SK-N-SH (cell line): ENCODE measurements around the gene SNN. TPM values are rescaled to one million over a fixed set of nuclear protein-coding genes. Genes with fewer than 3 reads are reported as not detected.

Source experiments
- CTCF ChIA-PET: fragments of 300-600, 350-600 bp; formaldehyde crosslinking; extraction: SDS; loops from one replicate; lab custom pipeline; 2021; lab: Yijun Ruan, JAX
- POLR2A ChIA-PET: fragments of 350-600 bp; sonication (Branson Sonifier 250); formaldehyde crosslinking; extraction: SDS; loops from one replicate; lab custom pipeline; 2020; ENCODE audit warnings: antibody characterized with exemption, inconsistent platforms; lab: Yijun Ruan, JAX
- DNase-seq: peaks from one replicate; pipeline ENCODE4 v3.0.0; 2012
- H2AFZ ChIP-seq: fragments of 200-600 bp; sonication (generic); 2 replicates; pipeline ENCODE4 v1.8.1; 2016; ENCODE audit warnings: antibody characterized with exemption, mild to moderate bottlenecking, low read depth
- H3F3A ChIP-seq: fragments of 200-600 bp; sonication (generic); replicated peaks from 2 replicates; pipeline ENCODE3; 2016; ENCODE audit warnings: antibody characterized with exemption, mild to moderate bottlenecking; ENCODE audit not compliant: insufficient read depth
- H3K27ac ChIP-seq, 2 experiments: fragments of 200-500 bp in 1 of 2; fragments of 200-600 bp in 1 of 2; sonication (Bioruptor generic) in 1 of 2; sonication (generic), shearing (Covaris generic) in 1 of 2; 2 replicates each; pipeline versions ENCODE4 v1.5.1 to v1.6.1; 2014 to 2016; ENCODE audit warnings: low read depth in 2 of 2, inconsistent platforms in 1 of 2, low read length in 1 of 2, mild to moderate bottlenecking in 1 of 2, mixed read lengths in 1 of 2
- H3K27me3 ChIP-seq: fragments of 200-600 bp; sonication (generic), shearing (Covaris generic); 2 replicates; pipeline ENCODE4 v1.6.1; 2016; ENCODE audit warnings: mixed run types; ENCODE audit not compliant: insufficient read depth
- H3K36me3 ChIP-seq, 2 experiments: fragments of 200-500 bp in 1 of 2; fragments of 200-600 bp in 1 of 2; sonication (Bioruptor generic) in 1 of 2; sonication (generic) in 1 of 2; replicated peaks in 1 of 2; 2 replicates each; pipeline versions ENCODE3 to v1.5.1; 2014 to 2016; ENCODE audit warnings: low read length in 1 of 2, mild to moderate bottlenecking in 1 of 2; ENCODE audit not compliant: insufficient read depth in 2 of 2, control insufficient read depth in 1 of 2
- H3K4me1 ChIP-seq, 2 experiments: fragments of 200-500 bp in 1 of 2; fragments of 200-600 bp in 1 of 2; sonication (Bioruptor generic) in 1 of 2; sonication (generic), shearing (Covaris generic) in 1 of 2; 2 replicates each; pipeline versions ENCODE4 v1.5.1 to v1.6.1; 2014 to 2016; ENCODE audit warnings: low read depth in 1 of 2, low read length in 1 of 2, mixed run types in 1 of 2; ENCODE audit not compliant: insufficient read depth in 2 of 2, control insufficient read depth in 1 of 2
- H3K4me2 ChIP-seq: fragments of 200-600 bp; sonication (generic), shearing (Covaris generic); 2 replicates; pipeline ENCODE4 v1.6.1; 2017; ENCODE audit warnings: mixed run types
- H3K4me3 ChIP-seq, 2 experiments: fragments of 200-500 bp in 1 of 2; fragments of 200-600 bp in 1 of 2; sonication (Bioruptor generic) in 1 of 2; sonication (generic), shearing (Covaris generic) in 1 of 2; 2 replicates each; pipeline versions ENCODE4 v1.5.1 to v1.8.1; 2014 to 2016; ENCODE audit warnings: low read depth in 2 of 2, inconsistent platforms in 1 of 2, low read length in 1 of 2, mild to moderate bottlenecking in 1 of 2, mixed read lengths in 1 of 2, moderate library complexity in 1 of 2
- H3K79me2 ChIP-seq: fragments of 200-600 bp; sonication (generic); 2 replicates; pipeline ENCODE4 v1.8.1; 2017; ENCODE audit warnings: mild to moderate bottlenecking; ENCODE audit not compliant: insufficient read depth
- H3K9ac ChIP-seq: fragments of 200-600 bp; sonication (generic); 2 replicates; pipeline ENCODE4 v1.6.1; 2017; ENCODE audit warnings: mixed run types
- H3K9me2 ChIP-seq: fragments of 200-600 bp; sonication (generic); 2 replicates; pipeline ENCODE4 v1.6.1; 2017; ENCODE audit warnings: mixed run types
- H3K9me3 ChIP-seq: fragments of 200-600 bp; sonication (generic); 2 replicates; pipeline ENCODE4 v1.6.1; 2017; ENCODE audit warnings: mixed run types, mild to moderate bottlenecking, moderate library complexity
- H4K20me1 ChIP-seq: fragments of 200-600 bp; sonication (generic); 2 replicates; pipeline ENCODE4 v1.6.1; 2017; ENCODE audit warnings: mild to moderate bottlenecking, mixed run types; ENCODE audit not compliant: insufficient read depth
- EZH2phosphoT487 ChIP-seq: fragments of 200-600 bp; sonication (generic); IDR thresholded peaks from 2 replicates; pipeline ENCODE4 v1.6.1; 2017; ENCODE audit warnings: low read depth, mixed run types, mild to moderate bottlenecking, antibody characterized with exemption, moderate library complexity, borderline replicate concordance
- MXI1 ChIP-seq: IDR thresholded peaks from 2 replicates; pipeline ENCODE4 v1.6.1; 2012; ENCODE audit warnings: mild to moderate bottlenecking, low read depth, low read length, improper control_type of control experiment
- NFIC ChIP-seq: IDR thresholded peaks from 2 replicates; pipeline ENCODE4 v1.4.0; 2012; ENCODE audit warnings: borderline replicate concordance
- NRF1 ChIP-seq: IDR thresholded peaks from 2 replicates; pipeline ENCODE4 v1.6.1; 2012; ENCODE audit warnings: low read depth, mild to moderate bottlenecking, low read length
- RAD21 ChIP-seq: IDR thresholded peaks from 2 replicates; pipeline ENCODE4 v1.6.1; 2012; ENCODE audit warnings: mild to moderate bottlenecking, low read length
- SIN3A ChIP-seq: IDR thresholded peaks from 2 replicates; pipeline ENCODE4 v1.6.1; 2012; ENCODE audit warnings: low read depth, mild to moderate bottlenecking, low read length, moderate library complexity, borderline replicate concordance
- WGBS: methylation state at CpG from one replicate; pipeline ENCODE4 v1.1.6; 2017; ENCODE audit warnings: low lambda C conversion rate; 5-methylcytosine and 5-hydroxymethylcytosine counted together
- polyA plus RNA-seq, 3 experiments: library from polyadenylated mRNA; depleted of rRNA; stranded (reverse); fragments of >200 nt; gene quantifications; 2 replicates each; pipeline ENCODE4 v1.2.3, GENCODE V29; 2012
- TF ChIP-seq, protein P1 (sequence below): IDR thresholded peaks from 2 replicates; pipeline ENCODE4 v1.4.0; 2012; ENCODE audit warnings: low read depth

The SNN gene
- polyA plus RNA-seq, 1 of the 3 experiments (the other 2 are of a cell fraction), result 15.4 TPM

DNA sequence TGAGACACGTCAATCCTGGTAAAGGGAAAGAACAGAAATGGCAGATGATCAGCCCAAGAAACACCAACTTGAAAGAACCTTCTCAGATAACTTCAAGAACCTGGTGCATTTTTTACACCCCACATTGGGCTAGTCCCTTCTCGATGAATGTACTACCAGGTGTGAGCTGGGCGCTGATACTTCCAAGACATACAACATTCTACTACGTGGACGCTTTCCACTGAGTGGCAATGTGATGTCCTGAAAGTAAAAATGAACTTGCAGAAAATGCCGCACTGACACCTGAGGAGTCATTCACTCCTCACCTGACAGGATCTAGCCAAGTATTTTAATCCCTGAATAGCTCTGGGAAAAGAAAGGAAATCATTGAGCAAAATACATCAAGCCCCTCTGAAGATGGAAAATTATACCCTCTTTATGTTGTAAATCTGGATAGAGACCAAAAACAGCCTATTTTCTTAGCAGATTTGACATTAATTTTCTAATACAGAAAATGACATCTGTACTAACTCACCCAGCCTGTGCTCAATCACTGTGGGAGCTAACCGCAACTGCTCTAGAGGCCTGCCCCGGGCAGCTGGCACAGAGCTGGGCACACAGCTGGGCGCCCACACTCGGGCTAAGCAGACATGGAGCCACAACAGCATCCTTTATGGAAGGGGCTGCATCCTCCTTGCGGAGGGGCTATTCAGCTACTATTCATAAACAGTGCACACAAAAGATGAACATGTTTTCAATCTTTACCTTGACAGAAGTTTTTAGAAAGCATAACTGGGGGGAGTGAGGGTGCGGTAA is 16.2 kb downstream of the SNN start:
- no peaks in the 10 kb centered on the region for H3K9me3 ChIP-seq
- peaks cover 6 to 11% of the 10 kb centered on the region in 2 experiments; a peak in 3 of 4 replicates for H3K4me1 ChIP-seq
- no peak for TF ChIP-seq MXI1
- TF ChIP-seq, protein P1, sequence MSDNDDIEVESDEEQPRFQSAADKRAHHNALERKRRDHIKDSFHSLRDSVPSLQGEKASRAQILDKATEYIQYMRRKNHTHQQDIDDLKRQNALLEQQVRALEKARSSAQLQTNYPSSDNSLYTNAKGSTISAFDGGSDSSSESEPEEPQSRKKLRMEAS, result no peak
- TF ChIP-seq EZH2phosphoT487, result no peak
- TF ChIP-seq SIN3A, result no peak
- ChIA-PET CTCF (interaction anchor here (0.7 to 1.1 kb wide), 2 partner anchors 30 to 113 kb away, joined by 3 read pairs; partner anchors contain the start of gene ZC3H7A), POLR2A (no interaction called here)
- peaks cover 50 to 66% of the 10 kb centered on the region in 2 experiments for H3K36me3 ChIP-seq
- DNase-seq, result no peak
- H3K9ac ChIP-seq, result no peak overlapping the region
- H3K9me2 ChIP-seq, result no peaks in the 10 kb centered on the region
- peaks cover 37% of the 10 kb centered on the region for H3K79me2 ChIP-seq
- H3K27ac ChIP-seq, result no peak overlapping the region
- peaks cover 22% of the 10 kb centered on the region for H3F3A ChIP-seq
- no peaks in the 10 kb centered on the region for H3K27me3 ChIP-seq
- H4K20me1 ChIP-seq, result peaks cover 37% of the 10 kb centered on the region
- no peak overlapping the region for H2AFZ ChIP-seq
- no peak overlapping the region for H3K4me3 ChIP-seq
- 95% methylated on average over 12 of the region's 12 CpGs for WGBS
- H3K4me2 ChIP-seq, result no peak overlapping the region

DNA sequence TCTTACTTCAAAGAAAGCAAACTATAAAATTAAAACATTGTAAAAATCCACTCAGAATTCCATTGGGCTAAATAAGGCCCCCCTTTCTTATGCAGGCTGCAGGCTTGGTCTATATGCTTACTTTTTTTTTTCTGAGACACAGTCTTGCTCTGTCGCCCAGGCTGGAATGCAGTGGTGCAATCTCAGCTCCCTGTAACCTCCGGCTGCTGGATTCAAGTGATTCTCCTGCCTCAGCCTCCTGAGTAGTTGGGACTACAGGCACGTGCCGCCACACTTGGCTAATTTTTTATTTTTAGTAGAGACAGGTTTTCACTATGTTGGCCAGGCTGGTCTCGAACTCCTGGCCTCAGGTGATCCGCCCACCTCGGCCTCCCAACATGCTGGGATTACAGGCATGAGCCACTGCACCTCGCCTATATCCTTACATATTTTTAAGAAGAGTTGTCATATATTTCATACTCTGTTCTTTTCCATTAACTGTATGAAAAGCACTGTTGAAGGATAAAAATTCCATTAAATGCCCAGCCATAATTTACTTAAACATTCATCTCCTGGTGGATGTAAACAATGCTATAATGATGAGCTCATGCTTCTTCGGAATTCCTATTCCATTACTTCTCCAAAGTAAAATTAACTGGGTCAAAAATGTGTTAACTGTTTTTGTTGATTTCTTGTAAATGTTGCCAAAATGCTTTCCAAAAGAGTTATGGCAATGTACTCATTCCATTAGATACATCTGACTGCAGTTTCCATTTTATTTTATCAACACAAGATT is 17.8 kb downstream of the SNN start:
- Histone ChIP-seq H4K20me1 (peaks cover 29% of the 10 kb centered on the region), H3F3A (peaks cover 22% of the 10 kb centered on the region), H3K9ac (no peak overlapping the region), H2AFZ (no peak overlapping the region), H3K79me2 (peaks cover 34% of the 10 kb centered on the region), H3K27ac (peak overlapping the region in 1 of 2 experiments; percentile 11; a peak in 1 of 4 replicates), H3K27me3 (no peaks in the 10 kb centered on the region), H3K4me1 (peaks cover 6 to 19% of the 10 kb centered on the region in 2 experiments; a peak in 3 of 4 replicates), H3K9me3 (no peaks in the 10 kb centered on the region), H3K36me3 (peaks cover 52 to 62% of the 10 kb centered on the region in 2 experiments), H3K9me2 (no peaks in the 10 kb centered on the region), H3K4me2 (no peak overlapping the region), H3K4me3 (no peak overlapping the region)
- 88% methylated on average over 9 of the region's 9 CpGs for WGBS
- TF ChIP-seq RAD21 (no peak), NFIC (no peak), NRF1 (no peak)
- ChIA-PET POLR2A (no interaction called here), CTCF (interaction anchor here (1.0 kb wide), 1 partner anchor 28 kb away, joined by 3 read pairs; no protein-coding TSS in a partner anchor)
- DNase-seq, result no peak
